Measurements from ENCODE around the gene GPR89B. TPM values are rescaled to one million over a fixed set of nuclear protein-coding genes. Genes with fewer than 3 reads are reported as not detected.
A peak's percentile ranks its signal among the peaks of the same experiment; 100 is the strongest.

GPR89B gene
- total and polyA plus RNA-seq, 12 donors = 4.9 to 10.7 (median 6.6) TPM

- no peak overlapping the region for H3K4me3 ChIP-seq
- intact Hi-C loops (cut with DNase I) = loop anchor here in 9 of 10 donors (2.0 to 10.0 kb wide), 10 partner anchors 119 to 616 kb away; no protein-coding TSS in a partner anchor
- ATAC-seq (no peak), DNase-seq (no peak)
- H3K9me3 ChIP-seq = no peaks in the 10 kb centered on the region
- peaks cover 0 to 7% (median 0%) of the 10 kb centered on the region in 7 donors for H3K27me3 ChIP-seq
- 86 to 89% methylated on average over 5 of the region's 5 CpGs for WGBS, 2 donors
- H3K4me1 ChIP-seq = peaks cover 0 to 31% (median 9%) of the 10 kb centered on the region in 9 donors
- TF ChIP-seq, protein P1, sequence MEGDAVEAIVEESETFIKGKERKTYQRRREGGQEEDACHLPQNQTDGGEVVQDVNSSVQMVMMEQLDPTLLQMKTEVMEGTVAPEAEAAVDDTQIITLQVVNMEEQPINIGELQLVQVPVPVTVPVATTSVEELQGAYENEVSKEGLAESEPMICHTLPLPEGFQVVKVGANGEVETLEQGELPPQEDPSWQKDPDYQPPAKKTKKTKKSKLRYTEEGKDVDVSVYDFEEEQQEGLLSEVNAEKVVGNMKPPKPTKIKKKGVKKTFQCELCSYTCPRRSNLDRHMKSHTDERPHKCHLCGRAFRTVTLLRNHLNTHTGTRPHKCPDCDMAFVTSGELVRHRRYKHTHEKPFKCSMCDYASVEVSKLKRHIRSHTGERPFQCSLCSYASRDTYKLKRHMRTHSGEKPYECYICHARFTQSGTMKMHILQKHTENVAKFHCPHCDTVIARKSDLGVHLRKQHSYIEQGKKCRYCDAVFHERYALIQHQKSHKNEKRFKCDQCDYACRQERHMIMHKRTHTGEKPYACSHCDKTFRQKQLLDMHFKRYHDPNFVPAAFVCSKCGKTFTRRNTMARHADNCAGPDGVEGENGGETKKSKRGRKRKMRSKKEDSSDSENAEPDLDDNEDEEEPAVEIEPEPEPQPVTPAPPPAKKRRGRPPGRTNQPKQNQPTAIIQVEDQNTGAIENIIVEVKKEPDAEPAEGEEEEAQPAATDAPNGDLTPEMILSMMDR (IDR thresholded peaks at IDR 0.05) = no peak
- no peaks in the 10 kb centered on the region for H3K36me3 ChIP-seq
- no peak overlapping the region for H3K27ac ChIP-seq
Measured at GRCh38 chr1:147891088-147891487, 37.1 kb upstream of the GPR89B start.

DNA sequence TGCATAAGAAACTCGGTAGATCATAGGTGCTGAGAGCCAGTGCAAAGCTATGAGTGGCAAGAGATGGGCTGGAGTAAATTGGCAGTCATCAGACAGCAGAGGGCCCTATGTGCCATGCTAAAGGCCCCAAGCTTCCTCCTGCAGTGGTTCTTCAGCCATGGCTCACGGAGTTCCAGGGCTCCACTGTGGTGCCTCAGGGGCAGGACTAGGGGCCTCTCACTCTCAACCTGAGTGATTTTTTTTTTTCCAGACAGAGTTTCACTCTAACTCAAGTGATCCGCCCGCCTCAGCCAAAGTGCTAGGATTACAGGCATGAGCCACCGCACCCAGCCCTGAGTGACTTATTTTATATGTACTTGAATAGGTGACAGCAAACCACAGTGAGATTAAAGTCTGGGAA is 36.0 kb upstream of the GPR89B start:
- H3K27ac ChIP-seq = peak overlapping the region in 1 of 10 donors; percentile 25
- WGBS, 2 donors = 60 to 61% methylated on average over 5 of the region's 5 CpGs
- ATAC-seq = peak in 7 of 8 donors; percentile 50 to 72 (median 62)
- DNase-seq = no peak
- peaks cover 0 to 7% (median 0%) of the 10 kb centered on the region in 7 donors for H3K27me3 ChIP-seq
- intact Hi-C loops (cut with DNase I) = loop anchor here (1.0 to 10.0 kb wide), 14 partner anchors 120 to 617 kb away; no protein-coding TSS in a partner anchor
- no peaks in the 10 kb centered on the region for H3K36me3 ChIP-seq
- H3K4me3 ChIP-seq = no peak overlapping the region
- H3K4me1 ChIP-seq = peaks cover 2 to 35% (median 10%) of the 10 kb centered on the region in 9 donors
- no peaks in the 10 kb centered on the region for H3K9me3 ChIP-seq
- TF ChIP-seq, protein P1 (IDR thresholded peaks at IDR 0.05) = peak in 1 of 9 donors; percentile 19

GRCh38 chr1:147892731-147893214 is 35.4 kb upstream of the GPR89B start:
- peak in 5 of 8 donors; percentile 36 to 49 (median 42) for ATAC-seq
- H3K4me3 ChIP-seq = no peak overlapping the region
- peak in 1 of 2 donors; percentile 21 for DNase-seq
- no peaks in the 10 kb centered on the region for H3K9me3 ChIP-seq
- H3K27me3 ChIP-seq = peaks cover 0 to 7% (median 0%) of the 10 kb centered on the region in 7 donors
- intact Hi-C loops (cut with DNase I) = loop anchor here (1.0 to 10.0 kb wide), 14 partner anchors 120 to 618 kb away; no protein-coding TSS in a partner anchor
- no peak overlapping the region for H3K27ac ChIP-seq
- TF ChIP-seq, protein P1 (IDR thresholded peaks at IDR 0.05) = peak; percentile 92 to 97 (median 95)
- H3K4me1 ChIP-seq = peaks cover 2 to 37% (median 10%) of the 10 kb centered on the region in 9 donors
- 1 to 3% methylated on average over 1 of the region's 1 CpG for WGBS, 2 donors
- no peaks in the 10 kb centered on the region for H3K36me3 ChIP-seq

- Histone ChIP-seq H3K36me3 (no peaks in the 10 kb centered on the region), H3K27me3 (peaks cover 0 to 7% (median 0%) of the 10 kb centered on the region in 7 donors), H3K27ac (no peak overlapping the region), H3K9me3 (no peaks in the 10 kb centered on the region), H3K4me3 (no peak overlapping the region), H3K4me1 (peaks cover 2 to 21% (median 7%) of the 10 kb centered on the region in 9 donors)
- intact Hi-C loops (cut with DNase I) = loop anchor here in 8 of 10 donors (10.0 kb wide), 3 partner anchors 250 to 620 kb away; no protein-coding TSS in a partner anchor
- no peak for DNase-seq
- WGBS, 2 donors = 59 to 62% methylated on average over 4 of the region's 4 CpGs
- ATAC-seq = no peak
- TF ChIP-seq, protein P1 (IDR thresholded peaks at IDR 0.05) = no peak
Measured at GRCh38 chr1:147895123-147895522, 33.1 kb upstream of the GPR89B start.

Data from heart right ventricle (tissue), 16 donors.